ENCODE measurements around the gene AKAP11.

DNA sequence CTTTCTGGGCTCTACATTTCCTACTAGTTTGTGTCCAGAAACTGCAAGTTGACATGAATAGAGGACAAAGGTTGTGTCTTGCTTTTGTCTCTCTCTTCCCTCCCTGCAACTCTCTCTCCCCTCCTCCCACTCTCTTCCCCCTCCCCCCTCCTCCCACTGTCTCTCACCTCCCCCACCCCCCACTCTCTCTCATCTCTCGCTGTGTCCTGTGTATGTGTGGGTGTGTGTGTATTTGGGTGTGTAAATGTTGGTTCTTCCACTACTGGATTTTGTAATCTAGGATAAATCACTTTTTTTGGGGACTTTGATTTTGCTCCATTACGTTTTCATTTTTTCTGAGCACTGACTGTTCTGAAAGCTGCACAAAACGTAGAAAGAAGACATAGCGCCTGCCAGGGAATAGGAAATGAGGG is 48.4 kb downstream of the AKAP11 start:
- TF ChIP-seq, protein P1, sequence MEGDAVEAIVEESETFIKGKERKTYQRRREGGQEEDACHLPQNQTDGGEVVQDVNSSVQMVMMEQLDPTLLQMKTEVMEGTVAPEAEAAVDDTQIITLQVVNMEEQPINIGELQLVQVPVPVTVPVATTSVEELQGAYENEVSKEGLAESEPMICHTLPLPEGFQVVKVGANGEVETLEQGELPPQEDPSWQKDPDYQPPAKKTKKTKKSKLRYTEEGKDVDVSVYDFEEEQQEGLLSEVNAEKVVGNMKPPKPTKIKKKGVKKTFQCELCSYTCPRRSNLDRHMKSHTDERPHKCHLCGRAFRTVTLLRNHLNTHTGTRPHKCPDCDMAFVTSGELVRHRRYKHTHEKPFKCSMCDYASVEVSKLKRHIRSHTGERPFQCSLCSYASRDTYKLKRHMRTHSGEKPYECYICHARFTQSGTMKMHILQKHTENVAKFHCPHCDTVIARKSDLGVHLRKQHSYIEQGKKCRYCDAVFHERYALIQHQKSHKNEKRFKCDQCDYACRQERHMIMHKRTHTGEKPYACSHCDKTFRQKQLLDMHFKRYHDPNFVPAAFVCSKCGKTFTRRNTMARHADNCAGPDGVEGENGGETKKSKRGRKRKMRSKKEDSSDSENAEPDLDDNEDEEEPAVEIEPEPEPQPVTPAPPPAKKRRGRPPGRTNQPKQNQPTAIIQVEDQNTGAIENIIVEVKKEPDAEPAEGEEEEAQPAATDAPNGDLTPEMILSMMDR (IDR thresholded peaks at IDR 0.05): no peak
- TF ChIP-seq POLR2A (IDR thresholded peaks at IDR 0.05): no peak
